ENCODE measurements around the gene NKIRAS2.

GRCh38 chr17:41974031-41974430 lies 45.9 kb upstream of the NKIRAS2 start:
- TF ChIP-seq EZH2phosphoT487 (IDR thresholded peaks at IDR 0.05; ENCODE audit: unreplicated experiment) = no peak
- no peak for TF ChIP-seq CTCF (conservative IDR thresholded peaks at IDR 0.05; ENCODE audit: low read depth in 2 of 2)
- TF ChIP-seq ZNF331 (CRISPR knock-in tag; IDR thresholded peaks at IDR 0.05; ENCODE audit: low read depth) = no peak
- no peak for TF ChIP-seq EZH2 (IDR thresholded peaks at IDR 0.05; ENCODE audit: low read depth, unreplicated experiment)
- no peak for TF ChIP-seq REST (IDR thresholded peaks at IDR 0.05; ENCODE audit: unreplicated experiment)
- no peak for TF ChIP-seq JUNB (IDR thresholded peaks at IDR 0.05; ENCODE audit: unreplicated experiment)
- no peak; the same call in 1 of the 2 replicates for TF ChIP-seq POLR2AphosphoS5 (IDR thresholded peaks at IDR 0.05; ENCODE audit: low read depth)
- TF ChIP-seq CREB1 (CRISPR knock-in tag; IDR thresholded peaks at IDR 0.05; ENCODE audit: low read depth) = no peak
- no peak for TF ChIP-seq ZNF114 (CRISPR knock-in tag; IDR thresholded peaks at IDR 0.05)
- TF ChIP-seq ETS1 (IDR thresholded peaks at IDR 0.05) = no peak
- TF ChIP-seq NANOG (IDR thresholded peaks at IDR 0.05; ENCODE audit: borderline replicate concordance) = no peak
- no peak for TF ChIP-seq STAT1 (IDR thresholded peaks at IDR 0.05; ENCODE audit: unreplicated experiment)
- TF ChIP-seq ZNF462 (CRISPR knock-in tag; IDR thresholded peaks at IDR 0.05) = no peak

Data from GM23338 (cell line).